ENCODE data around the gene KIF26A. TPM values are rescaled to one million over a fixed set of nuclear protein-coding genes. Genes with fewer than 3 reads are reported as not detected.

Gene KIF26A
- total RNA-seq, 2 experiments from 2014 or later = 0.29 to 0.38 TPM

GRCh38 chr14:104096318-104096717, 42.1 kb upstream of the KIF26A start:
- CTCF ChIA-PET = interaction anchor here (0.9 to 2.4 kb wide), 2 partner anchors 8 to 18 kb away, joined by 3 to 12 read pairs; no protein-coding TSS in a partner anchor
- Mint-ChIP-seq H3K9me3 (no peaks in the 10 kb centered on the region), H3K4me1 (ENCODE audit: low read depth) (peaks cover 5% of the 10 kb centered on the region), H3K36me3 (no peaks in the 10 kb centered on the region), H3K27me3 (peaks cover 3% of the 10 kb centered on the region), H3K27ac (no peak overlapping the region), H3K4me3 (no peak overlapping the region)
- POLR2A ChIA-PET = no interaction called here
- no peak for DNase-seq
- intact Hi-C loops (cut with micrococcal nuclease) = no loop called here

- ChIA-PET CTCF (interaction anchor here (0.6 to 2.4 kb wide), 3 partner anchors 19 to 519 kb away, joined by 3 to 12 read pairs (median 3); no protein-coding TSS in a partner anchor), POLR2A (no interaction called here)
- Mint-ChIP-seq H3K4me3 (no peak overlapping the region), H3K27me3 (peaks cover 3% of the 10 kb centered on the region), H3K4me1 (ENCODE audit: low read depth) (peaks cover 5% of the 10 kb centered on the region), H3K9me3 (no peaks in the 10 kb centered on the region), H3K27ac (no peak overlapping the region), H3K36me3 (no peaks in the 10 kb centered on the region)
- DNase-seq = no peak
- intact Hi-C loops (cut with micrococcal nuclease) = no loop called here
Measured at GRCh38 chr14:104096751-104097700, 41.4 kb upstream of the KIF26A start.

GRCh38 chr14:104098272-104099095, 39.9 kb upstream of the KIF26A start:
- Mint-ChIP-seq H3K27me3 (peaks cover 3% of the 10 kb centered on the region), H3K4me3 (no peak overlapping the region), H3K9me3 (no peaks in the 10 kb centered on the region), H3K4me1 (ENCODE audit: low read depth) (peaks cover 5% of the 10 kb centered on the region), H3K36me3 (no peaks in the 10 kb centered on the region), H3K27ac (no peak overlapping the region)
- DNase-seq = no peak
- intact Hi-C loops (cut with micrococcal nuclease) = no loop called here
- ChIA-PET CTCF (no interaction called here), POLR2A (no interaction called here)

GRCh38 chr14:104099096-104100041, 39.0 kb upstream of the KIF26A start:
- intact Hi-C loops (cut with micrococcal nuclease) = no loop called here
- no peak for DNase-seq
- CTCF ChIA-PET = no interaction called here
- H3K4me3 Mint-ChIP-seq = no peak overlapping the region
- peaks cover 2% of the 10 kb centered on the region for H3K4me1 Mint-ChIP-seq (ENCODE audit: low read depth)
- POLR2A ChIA-PET = no interaction called here
- H3K36me3 Mint-ChIP-seq = no peaks in the 10 kb centered on the region
- no peak overlapping the region for H3K27ac Mint-ChIP-seq
- H3K27me3 Mint-ChIP-seq = peaks cover 2% of the 10 kb centered on the region
- no peaks in the 10 kb centered on the region for H3K9me3 Mint-ChIP-seq

- no peak overlapping the region for H3K27ac Mint-ChIP-seq
- intact Hi-C loops (cut with micrococcal nuclease) = no loop called here
- CTCF ChIA-PET = interaction anchor here (0.9 to 1.0 kb wide), 2 partner anchors 13 to 23 kb away, joined by 3 to 4 read pairs; no protein-coding TSS in a partner anchor
- peaks cover 1% of the 10 kb centered on the region for H3K27me3 Mint-ChIP-seq
- H3K4me1 Mint-ChIP-seq (ENCODE audit: low read depth) = no peaks in the 10 kb centered on the region
- no peak overlapping the region for H3K4me3 Mint-ChIP-seq
- H3K36me3 Mint-ChIP-seq = no peaks in the 10 kb centered on the region
- POLR2A ChIA-PET = no interaction called here
- DNase-seq = no peak
- no peaks in the 10 kb centered on the region for H3K9me3 Mint-ChIP-seq
Measured at GRCh38 chr14:104100171-104101085, 38.0 kb upstream of the KIF26A start.

- ChIA-PET CTCF (interaction anchor here (1.0 kb wide), 1 partner anchor 14 kb away, joined by 3 read pairs; no protein-coding TSS in a partner anchor), POLR2A (no interaction called here)
- DNase-seq = no peak
- H3K27me3 Mint-ChIP-seq = no peaks in the 10 kb centered on the region
- H3K9me3 Mint-ChIP-seq = no peaks in the 10 kb centered on the region
- H3K36me3 Mint-ChIP-seq = no peaks in the 10 kb centered on the region
- H3K4me3 Mint-ChIP-seq = no peak overlapping the region
- H3K27ac Mint-ChIP-seq = no peak overlapping the region
- no peaks in the 10 kb centered on the region for H3K4me1 Mint-ChIP-seq (ENCODE audit: low read depth)
- intact Hi-C loops (cut with micrococcal nuclease) = no loop called here
Measured at GRCh38 chr14:104101086-104101621, 37.2 kb upstream of the KIF26A start.

GRCh38 chr14:104101651-104102281, 36.6 kb upstream of the KIF26A start:
- no peak overlapping the region for H3K4me3 Mint-ChIP-seq
- intact Hi-C loops (cut with micrococcal nuclease) = no loop called here
- no peaks in the 10 kb centered on the region for H3K9me3 Mint-ChIP-seq
- no peaks in the 10 kb centered on the region for H3K4me1 Mint-ChIP-seq (ENCODE audit: low read depth)
- no peaks in the 10 kb centered on the region for H3K27me3 Mint-ChIP-seq
- ChIA-PET POLR2A (no interaction called here), CTCF (no interaction called here)
- no peak overlapping the region for H3K27ac Mint-ChIP-seq
- no peaks in the 10 kb centered on the region for H3K36me3 Mint-ChIP-seq
- no peak for DNase-seq

GRCh38 chr14:104102282-104102914, 36.0 kb upstream of the KIF26A start:
- Mint-ChIP-seq H3K9me3 (no peaks in the 10 kb centered on the region), H3K4me3 (no peak overlapping the region), H3K4me1 (ENCODE audit: low read depth) (no peaks in the 10 kb centered on the region), H3K36me3 (no peaks in the 10 kb centered on the region), H3K27ac (no peak overlapping the region), H3K27me3 (no peaks in the 10 kb centered on the region)
- ChIA-PET POLR2A (no interaction called here), CTCF (no interaction called here)
- no peak for DNase-seq
- intact Hi-C loops (cut with micrococcal nuclease) = no loop called here

GRCh38 chr14:104103061-104103445, 35.3 kb upstream of the KIF26A start:
- Mint-ChIP-seq H3K27me3 (no peaks in the 10 kb centered on the region), H3K4me3 (no peak overlapping the region), H3K36me3 (no peaks in the 10 kb centered on the region), H3K9me3 (no peaks in the 10 kb centered on the region), H3K27ac (no peak overlapping the region), H3K4me1 (ENCODE audit: low read depth) (no peaks in the 10 kb centered on the region)
- intact Hi-C loops (cut with micrococcal nuclease) = no loop called here
- no peak for DNase-seq
- POLR2A ChIA-PET = no interaction called here
- CTCF ChIA-PET = no interaction called here

- H3K36me3 Mint-ChIP-seq = no peaks in the 10 kb centered on the region
- ChIA-PET POLR2A (no interaction called here), CTCF (interaction anchor here (1.3 kb wide), 1 partner anchor 8 kb away, joined by 3 read pairs; no protein-coding TSS in a partner anchor)
- intact Hi-C loops (cut with micrococcal nuclease) = no loop called here
- H3K4me1 Mint-ChIP-seq (ENCODE audit: low read depth) = no peaks in the 10 kb centered on the region
- no peak overlapping the region for H3K4me3 Mint-ChIP-seq
- H3K27me3 Mint-ChIP-seq = no peaks in the 10 kb centered on the region
- no peak overlapping the region for H3K27ac Mint-ChIP-seq
- no peak for DNase-seq
- H3K9me3 Mint-ChIP-seq = no peaks in the 10 kb centered on the region
Measured at GRCh38 chr14:104103446-104104075, 34.8 kb upstream of the KIF26A start.
